CD14-positive monocyte (primary cell): ENCODE data around the gene ETV4. TPM values are rescaled to one million over a fixed set of nuclear protein-coding genes. Genes with fewer than 3 reads are reported as not detected.

ENCODE experiments used
- DNase-seq, 3 donors: peaks; one replicate each; pipeline ENCODE4 v3.0.0-alpha.2; 2011 to 2022
- H2AFZ ChIP-seq: 2 replicates; pipeline ENCODE4 v1.6.0; 2012; ENCODE audit warnings: mild to moderate bottlenecking, low read depth, low read length, inconsistent platforms; ENCODE audit not compliant: insufficient read depth, poor library complexity, severe bottlenecking
- H3K27ac ChIP-seq, 2 donors: 1 replicate in 1 of 2; 2 replicates in 1 of 2; pipeline ENCODE4 v1.5.1; 2012 to 2013; ENCODE audit warnings: low read length in 2 of 2, control low read depth in 1 of 2, inconsistent platforms in 1 of 2, low read depth in 1 of 2, mild to moderate bottlenecking in 1 of 2
- H3K27me3 ChIP-seq, 2 donors: one replicate each; pipeline versions ENCODE4 v1.6.0 to v1.6.1; 2011 to 2013; ENCODE audit warnings: low read length in 2 of 2; ENCODE audit not compliant: control insufficient read depth in 2 of 2, insufficient read depth in 2 of 2
- H3K36me3 ChIP-seq, 2 donors: replicated peaks in 1 of 2; 1 replicate in 1 of 2; 2 replicates in 1 of 2; pipeline versions ENCODE4 v1.5.1 to v1.6.1; 2012 to 2013; ENCODE audit warnings: low read length in 2 of 2, control low read depth in 1 of 2, inconsistent platforms in 1 of 2, mild to moderate bottlenecking in 1 of 2; ENCODE audit not compliant: insufficient read depth in 2 of 2, control insufficient read depth in 1 of 2
- H3K4me1 ChIP-seq, 2 donors: 1 replicate in 1 of 2; 2 replicates in 1 of 2; pipeline versions ENCODE4 v1.5.1 to v1.6.1; 2012 to 2013; ENCODE audit warnings: low read length in 2 of 2, control low read depth in 1 of 2, inconsistent platforms in 1 of 2, mild to moderate bottlenecking in 1 of 2, moderate library complexity in 1 of 2; ENCODE audit not compliant: insufficient read depth in 2 of 2, control insufficient read depth in 1 of 2
- H3K4me2 ChIP-seq: replicated peaks from 2 replicates; pipeline ENCODE3; 2012; ENCODE audit warnings: low read length, moderate library complexity, mild to moderate bottlenecking; ENCODE audit not compliant: poor library complexity, severe bottlenecking; ENCODE audit errors: extremely low read depth
- H3K4me3 ChIP-seq, 3 experiments: fragments of 200-600 bp in 1 of 3; sonication (generic) in 1 of 3; replicated peaks in 1 of 3; 1 replicate in 2 of 3; 2 replicates in 1 of 3; pipeline ENCODE4 v1.5.1; 2011 to 2013; ENCODE audit warnings: low read length in 3 of 3, mild to moderate bottlenecking in 3 of 3, control low read depth in 2 of 3, low read depth in 2 of 3, inconsistent platforms in 1 of 3, moderate library complexity in 1 of 3
- H3K79me2 ChIP-seq: 2 replicates; pipeline ENCODE4 v1.6.0; 2012; ENCODE audit warnings: mild to moderate bottlenecking, control low read depth, inconsistent platforms, low read length, moderate library complexity; ENCODE audit not compliant: insufficient read depth
- H3K9ac ChIP-seq: 2 replicates; pipeline ENCODE4 v1.6.0; 2017; ENCODE audit warnings: low read length, mild to moderate bottlenecking; ENCODE audit not compliant: insufficient read depth, poor library complexity, severe bottlenecking
- H3K9me3 ChIP-seq, 2 donors: replicated peaks in 1 of 2; 1 replicate in 1 of 2; 2 replicates in 1 of 2; pipeline versions ENCODE4 v1.5.1 to v1.6.1; 2012 to 2013; ENCODE audit warnings: low read length in 2 of 2, control low read depth in 1 of 2; ENCODE audit not compliant: control insufficient read depth in 1 of 2, insufficient read depth in 1 of 2
- H4K20me1 ChIP-seq: 2 replicates; pipeline ENCODE4 v1.6.0; 2012; ENCODE audit warnings: mild to moderate bottlenecking, low read length, control low read depth, moderate library complexity; ENCODE audit not compliant: insufficient read depth
- H3K27ac Mint-ChIP-seq, 7 donors: one replicate each; pipeline ENCODE4 v1.8.0; 2020; ENCODE audit warnings: mild to moderate bottlenecking in 7 of 7, mixed read lengths in 7 of 7, moderate library complexity in 6 of 7, inconsistent platforms in 2 of 7
- H3K27me3 Mint-ChIP-seq, 3 donors: one replicate each; pipeline ENCODE4 v1.8.0; 2021 to 2022; ENCODE audit warnings: low read depth in 3 of 3, mild to moderate bottlenecking in 3 of 3, mixed read lengths in 3 of 3, moderate library complexity in 3 of 3, inconsistent platforms in 1 of 3
- H3K36me3 Mint-ChIP-seq, 2 donors: one replicate each; pipeline ENCODE4 v1.8.0; 2020; ENCODE audit warnings: mixed read lengths in 2 of 2, inconsistent platforms in 1 of 2, mild to moderate bottlenecking in 1 of 2
- H3K4me1 Mint-ChIP-seq: one replicate; pipeline ENCODE4 v1.8.0; 2020; ENCODE audit warnings: mild to moderate bottlenecking, mixed read lengths
- H3K4me3 Mint-ChIP-seq, 2 donors: one replicate each; pipeline ENCODE4 v1.8.0; 2020; ENCODE audit warnings: mild to moderate bottlenecking in 2 of 2, mixed read lengths in 2 of 2, moderate library complexity in 1 of 2
- H3K9me3 Mint-ChIP-seq, 7 donors: one replicate each; pipeline ENCODE4 v1.8.0; 2020 to 2022; ENCODE audit warnings: mixed read lengths in 7 of 7, mild to moderate bottlenecking in 6 of 7, moderate library complexity in 6 of 7, inconsistent platforms in 2 of 7
- CTCF ChIP-seq: fragments of 200-600 bp; IDR thresholded peaks from one replicate; pipeline ENCODE4 v1.8.0; 2022; ENCODE audit warnings: antibody characterized with exemption, mild to moderate bottlenecking
- WGBS: methylation state at CpG from one replicate; pipeline ENCODE4 v1.1.5; 2013; ENCODE audit warnings: missing lambda C conversion rate; ENCODE audit not compliant: insufficient coverage; 5-methylcytosine and 5-hydroxymethylcytosine counted together
- intact Hi-C, 2 donors: fragments of 100-400 bp; cut with micrococcal nuclease; formaldehyde crosslinking; loops; one replicate each; pipeline versions ENCODE4 v1.15.0 to v1.15.1; 2023
- polyA plus RNA-seq, 3 donors: library from polyadenylated mRNA; depleted of rRNA in 1 of 3; unstranded in 2 of 3; stranded (reverse) in 1 of 3; fragments of 300-500 nt in 2 of 3; fragments of >200 nt in 1 of 3; fragmentation: Illumina TruSeq in 2 of 3; gene quantifications; 1 replicate in 2 of 3; 2 replicates in 1 of 3; pipeline ENCODE4 v1.2.3, GENCODE V29; 2012 to 2021

ETV4 gene
- polyA plus RNA-seq, 3 donors, result not detected

GRCh38 chr17:43570518-43570928 is 24.4 kb upstream of the ETV4 start:
- H3K27ac Mint-ChIP-seq, result no peak overlapping the region

GRCh38 chr17:43568506-43569082 is 22.5 kb upstream of the ETV4 start:
- H3K9ac ChIP-seq, result no peak overlapping the region
- intact Hi-C loops, result no loop called here
- no peak overlapping the region for H2AFZ ChIP-seq
- no peak overlapping the region for H3K4me3 Mint-ChIP-seq
- no peak for TF ChIP-seq CTCF
- no peaks in the 10 kb centered on the region for H3K9me3 ChIP-seq
- H3K36me3 Mint-ChIP-seq, result no peaks in the 10 kb centered on the region
- no peak overlapping the region for H3K27ac Mint-ChIP-seq
- H3K27ac ChIP-seq, result no peak overlapping the region
- no peak overlapping the region for H3K4me2 ChIP-seq
- peaks cover 10 to 13% of the 10 kb centered on the region in 2 donors for H3K27me3 ChIP-seq
- no peaks in the 10 kb centered on the region for H3K36me3 ChIP-seq
- H3K4me3 ChIP-seq, result no peak overlapping the region
- DNase-seq, result no peak
- no peaks in the 10 kb centered on the region for H3K79me2 ChIP-seq
- H3K4me1 Mint-ChIP-seq, result no peaks in the 10 kb centered on the region
- no peaks in the 10 kb centered on the region for H3K9me3 Mint-ChIP-seq
- H4K20me1 ChIP-seq, result no peaks in the 10 kb centered on the region
- H3K27me3 Mint-ChIP-seq, result peaks cover 9 to 16% (median 10%) of the 10 kb centered on the region in 3 donors
- WGBS, result 100% methylated on average over 4 of the region's 5 CpGs
- no peaks in the 10 kb centered on the region for H3K4me1 ChIP-seq

More at GRCh38 chr17:43570518-43570928, 24.4 kb upstream of the ETV4 start:
- DNase-seq, result no peak
- Histone ChIP-seq H3K4me2 (no peak overlapping the region), H3K79me2 (no peaks in the 10 kb centered on the region), H3K36me3 (no peaks in the 10 kb centered on the region), H2AFZ (no peak overlapping the region), H3K9ac (no peak overlapping the region), H3K4me1 (no peaks in the 10 kb centered on the region), H3K4me3 (no peak overlapping the region), H4K20me1 (no peaks in the 10 kb centered on the region), H3K27ac (no peak overlapping the region), H3K9me3 (no peaks in the 10 kb centered on the region), H3K27me3 (peaks cover 0 to 2% of the 10 kb centered on the region in 2 donors)
- Mint-ChIP-seq H3K9me3 (no peaks in the 10 kb centered on the region), H3K4me3 (no peak overlapping the region), H3K36me3 (no peaks in the 10 kb centered on the region), H3K27me3 (peaks cover 4 to 10% (median 6%) of the 10 kb centered on the region in 3 donors), H3K4me1 (no peaks in the 10 kb centered on the region)
- no peak for TF ChIP-seq CTCF
- intact Hi-C loops, result no loop called here
- 100% methylated on average over 2 of the region's 3 CpGs for WGBS
